HepG2 (cell line): Measurements from ENCODE around the gene ZNF384. TPM values are rescaled to one million over a fixed set of nuclear protein-coding genes. Genes with fewer than 3 reads are reported as not detected.

Experiments used
- DR1 ChIP-seq: sonication (generic); formaldehyde crosslinking; IDR thresholded peaks from 2 replicates; pipeline ENCODE4 v1.8.0; 2021; ENCODE audit warnings: mild to moderate bottlenecking, missing genetic modification reagents, inconsistent platforms
- JUN ChIP-seq: sonication (generic); formaldehyde crosslinking; IDR thresholded peaks from 2 replicates; pipeline ENCODE4 v1.4.0; 2020; ENCODE audit warnings: mild to moderate bottlenecking, missing genetic modification reagents
- SATB2 ChIP-seq: sonication (generic); formaldehyde crosslinking; IDR thresholded peaks from 2 replicates; pipeline ENCODE4 v1.5.0; 2020; ENCODE audit warnings: missing genetic modification reagents
- ZNF160 ChIP-seq: sonication (generic); formaldehyde crosslinking; IDR thresholded peaks from 2 replicates; pipeline ENCODE4 v1.8.0; 2022; ENCODE audit warnings: mild to moderate bottlenecking, inconsistent platforms, missing genetic modification reagents
- ZNF207 ChIP-seq: fragments of 450-650 bp; IDR thresholded peaks from 2 replicates; pipeline ENCODE4 v1.6.1; 2016; ENCODE audit warnings: antibody characterized with exemption, borderline replicate concordance
- ZNF329 ChIP-seq: sonication (generic); formaldehyde crosslinking; IDR thresholded peaks from 2 replicates; pipeline ENCODE4 v1.9.0; 2021; ENCODE audit warnings: low read depth, mild to moderate bottlenecking, missing genetic modification reagents
- polyA plus RNA-seq, 8 experiments: library from polyadenylated mRNA; depleted of rRNA in 3 of 8; stranded (reverse) in 7 of 8; unstranded in 1 of 8; fragments of >200 nt; fragmentation: Illumina TruSeq in 4 of 8; extraction: Trizol in 4 of 8; gene quantifications; 2 replicates each; pipeline versions ENCODE4 v1.2.1 to v1.2.3, GENCODE V29; 2011 to 2016; ENCODE audit warnings: low read depth in 4 of 8, missing spikeins in 1 of 8, mixed read lengths in 1 of 8; ENCODE audit not compliant: insufficient read depth in 1 of 8
- total RNA-seq, 5 experiments: library from RNA; depleted of rRNA; stranded (reverse); fragments of >200 nt; fragmentation: Illumina TruSeq; extraction: Trizol; gene quantifications; 2 replicates each; pipeline ENCODE4 v1.2.3, GENCODE V29; 2016; ENCODE audit warnings: low read depth in 1 of 5
- TF ChIP-seq, protein P1 (sequence below): sonication (generic); formaldehyde crosslinking; IDR thresholded peaks from 2 replicates; pipeline ENCODE4 v1.4.0; 2020; ENCODE audit warnings: missing genetic modification reagents
- TF ChIP-seq, protein P2 (sequence below): sonication (generic); IDR thresholded peaks from 2 replicates; pipeline ENCODE4 v1.6.1; 2016; ENCODE audit warnings: low read depth, borderline replicate concordance
- TF ChIP-seq, protein P3 (sequence below): sonication (generic); formaldehyde crosslinking; IDR thresholded peaks from 2 replicates; pipeline ENCODE4 v1.8.1; 2022; ENCODE audit warnings: low read depth, mild to moderate bottlenecking, missing genetic modification reagents
- TF ChIP-seq, protein P4 (sequence below): sonication (generic); formaldehyde crosslinking; IDR thresholded peaks from 2 replicates; pipeline ENCODE4 v1.4.0; 2020; ENCODE audit warnings: low read depth, mild to moderate bottlenecking, missing genetic modification reagents

ZNF384 gene
- total and polyA plus RNA-seq, 2 of the 13 experiments (the other 11 are each of a cell fraction or from before 2014, with no cell fraction given), result 23.6 to 55.3 TPM

DNA sequence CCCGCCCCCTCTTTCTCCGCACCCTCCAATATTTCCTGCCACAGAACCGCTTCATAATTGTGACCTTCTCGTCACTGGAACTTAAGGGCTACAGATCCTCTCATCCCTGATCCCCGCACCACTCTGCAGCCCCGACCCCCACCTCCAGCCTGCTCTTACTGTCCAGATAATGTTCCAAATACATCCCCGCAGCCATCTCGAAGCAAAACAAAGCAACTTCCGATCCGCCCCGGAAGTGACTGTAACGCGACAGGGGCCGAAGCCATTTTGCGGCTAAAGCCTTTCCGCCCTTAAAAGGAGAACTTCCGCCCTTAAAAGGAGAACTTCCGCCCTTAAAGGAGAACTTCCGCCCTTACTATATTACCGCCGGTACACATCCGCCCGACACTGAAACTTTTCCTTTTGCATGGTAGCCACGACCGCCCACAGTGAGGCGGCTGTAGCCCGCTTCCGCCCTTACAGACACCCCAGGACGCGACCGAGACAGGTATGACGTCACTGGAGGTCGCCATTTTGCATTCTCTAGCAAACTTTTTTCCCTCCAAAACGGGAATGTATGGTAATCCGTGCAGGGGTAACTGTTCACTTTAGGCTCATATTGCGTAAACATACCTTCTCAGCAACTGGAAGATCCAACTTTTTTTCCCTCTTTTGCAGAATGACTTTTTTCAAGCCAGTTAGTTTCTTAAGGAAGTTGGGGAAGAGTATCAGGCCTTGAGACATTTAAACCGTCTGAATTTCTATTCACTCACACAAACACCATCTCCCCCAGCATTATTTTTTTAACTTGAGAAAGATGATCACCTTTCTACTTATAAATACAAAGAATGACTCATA lies 26.1 kb downstream of the ZNF384 start, which contains the start of gene ING4 (continued):
- TF ChIP-seq, protein P1, sequence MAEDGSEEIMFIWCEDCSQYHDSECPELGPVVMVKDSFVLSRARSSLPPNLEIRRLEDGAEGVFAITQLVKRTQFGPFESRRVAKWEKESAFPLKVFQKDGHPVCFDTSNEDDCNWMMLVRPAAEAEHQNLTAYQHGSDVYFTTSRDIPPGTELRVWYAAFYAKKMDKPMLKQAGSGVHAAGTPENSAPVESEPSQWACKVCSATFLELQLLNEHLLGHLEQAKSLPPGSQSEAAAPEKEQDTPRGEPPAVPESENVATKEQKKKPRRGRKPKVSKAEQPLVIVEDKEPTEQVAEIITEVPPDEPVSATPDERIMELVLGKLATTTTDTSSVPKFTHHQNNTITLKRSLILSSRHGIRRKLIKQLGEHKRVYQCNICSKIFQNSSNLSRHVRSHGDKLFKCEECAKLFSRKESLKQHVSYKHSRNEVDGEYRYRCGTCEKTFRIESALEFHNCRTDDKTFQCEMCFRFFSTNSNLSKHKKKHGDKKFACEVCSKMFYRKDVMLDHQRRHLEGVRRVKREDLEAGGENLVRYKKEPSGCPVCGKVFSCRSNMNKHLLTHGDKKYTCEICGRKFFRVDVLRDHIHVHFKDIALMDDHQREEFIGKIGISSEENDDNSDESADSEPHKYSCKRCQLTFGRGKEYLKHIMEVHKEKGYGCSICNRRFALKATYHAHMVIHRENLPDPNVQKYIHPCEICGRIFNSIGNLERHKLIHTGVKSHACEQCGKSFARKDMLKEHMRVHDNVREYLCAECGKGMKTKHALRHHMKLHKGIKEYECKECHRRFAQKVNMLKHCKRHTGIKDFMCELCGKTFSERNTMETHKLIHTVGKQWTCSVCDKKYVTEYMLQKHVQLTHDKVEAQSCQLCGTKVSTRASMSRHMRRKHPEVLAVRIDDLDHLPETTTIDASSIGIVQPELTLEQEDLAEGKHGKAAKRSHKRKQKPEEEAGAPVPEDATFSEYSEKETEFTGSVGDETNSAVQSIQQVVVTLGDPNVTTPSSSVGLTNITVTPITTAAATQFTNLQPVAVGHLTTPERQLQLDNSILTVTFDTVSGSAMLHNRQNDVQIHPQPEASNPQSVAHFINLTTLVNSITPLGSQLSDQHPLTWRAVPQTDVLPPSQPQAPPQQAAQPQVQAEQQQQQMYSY, result no peak
- TF ChIP-seq SATB2 (CRISPR knock-in tag), result no peak
- 0 out of 2 replicates have a peak, but pooled peaks have one; percentile 26 for TF ChIP-seq JUN (CRISPR knock-in tag)
- TF ChIP-seq, protein P2, sequence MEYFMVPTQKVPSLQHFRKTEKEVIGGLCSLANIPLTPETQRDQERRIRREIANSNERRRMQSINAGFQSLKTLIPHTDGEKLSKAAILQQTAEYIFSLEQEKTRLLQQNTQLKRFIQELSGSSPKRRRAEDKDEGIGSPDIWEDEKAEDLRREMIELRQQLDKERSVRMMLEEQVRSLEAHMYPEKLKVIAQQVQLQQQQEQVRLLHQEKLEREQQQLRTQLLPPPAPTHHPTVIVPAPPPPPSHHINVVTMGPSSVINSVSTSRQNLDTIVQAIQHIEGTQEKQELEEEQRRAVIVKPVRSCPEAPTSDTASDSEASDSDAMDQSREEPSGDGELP, result peak; percentile 52; the same call in 1 of the 2 replicates
- TF ChIP-seq, protein P3, sequence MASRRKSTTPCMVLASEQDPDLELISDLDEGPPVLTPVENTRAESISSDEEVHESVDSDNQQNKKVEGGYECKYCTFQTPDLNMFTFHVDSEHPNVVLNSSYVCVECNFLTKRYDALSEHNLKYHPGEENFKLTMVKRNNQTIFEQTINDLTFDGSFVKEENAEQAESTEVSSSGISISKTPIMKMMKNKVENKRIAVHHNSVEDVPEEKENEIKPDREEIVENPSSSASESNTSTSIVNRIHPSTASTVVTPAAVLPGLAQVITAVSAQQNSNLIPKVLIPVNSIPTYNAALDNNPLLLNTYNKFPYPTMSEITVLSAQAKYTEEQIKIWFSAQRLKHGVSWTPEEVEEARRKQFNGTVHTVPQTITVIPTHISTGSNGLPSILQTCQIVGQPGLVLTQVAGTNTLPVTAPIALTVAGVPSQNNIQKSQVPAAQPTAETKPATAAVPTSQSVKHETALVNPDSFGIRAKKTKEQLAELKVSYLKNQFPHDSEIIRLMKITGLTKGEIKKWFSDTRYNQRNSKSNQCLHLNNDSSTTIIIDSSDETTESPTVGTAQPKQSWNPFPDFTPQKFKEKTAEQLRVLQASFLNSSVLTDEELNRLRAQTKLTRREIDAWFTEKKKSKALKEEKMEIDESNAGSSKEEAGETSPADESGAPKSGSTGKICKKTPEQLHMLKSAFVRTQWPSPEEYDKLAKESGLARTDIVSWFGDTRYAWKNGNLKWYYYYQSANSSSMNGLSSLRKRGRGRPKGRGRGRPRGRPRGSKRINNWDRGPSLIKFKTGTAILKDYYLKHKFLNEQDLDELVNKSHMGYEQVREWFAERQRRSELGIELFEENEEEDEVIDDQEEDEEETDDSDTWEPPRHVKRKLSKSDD (CRISPR knock-in tag), result peak; percentile 99
- no peak; the same call in 1 of the 2 replicates for TF ChIP-seq DR1
- TF ChIP-seq ZNF329, result no peak
- TF ChIP-seq ZNF160 (CRISPR knock-in tag), result 0 out of 2 replicates have a peak, but pooled peaks have one; percentile 20
- TF ChIP-seq ZNF207, result no peak
- TF ChIP-seq, protein P4, sequence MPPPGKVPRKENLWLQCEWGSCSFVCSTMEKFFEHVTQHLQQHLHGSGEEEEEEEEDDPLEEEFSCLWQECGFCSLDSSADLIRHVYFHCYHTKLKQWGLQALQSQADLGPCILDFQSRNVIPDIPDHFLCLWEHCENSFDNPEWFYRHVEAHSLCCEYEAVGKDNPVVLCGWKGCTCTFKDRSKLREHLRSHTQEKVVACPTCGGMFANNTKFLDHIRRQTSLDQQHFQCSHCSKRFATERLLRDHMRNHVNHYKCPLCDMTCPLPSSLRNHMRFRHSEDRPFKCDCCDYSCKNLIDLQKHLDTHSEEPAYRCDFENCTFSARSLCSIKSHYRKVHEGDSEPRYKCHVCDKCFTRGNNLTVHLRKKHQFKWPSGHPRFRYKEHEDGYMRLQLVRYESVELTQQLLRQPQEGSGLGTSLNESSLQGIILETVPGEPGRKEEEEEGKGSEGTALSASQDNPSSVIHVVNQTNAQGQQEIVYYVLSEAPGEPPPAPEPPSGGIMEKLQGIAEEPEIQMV (CRISPR knock-in tag), result no peak
